GM12891 (cell line): Measurements from ENCODE around the gene ARHGAP21.

Experiments
- DNase-seq: peaks from one replicate; pipeline ENCODE4 v3.0.0; 2011; ENCODE audit warnings: low spot score; ENCODE audit not compliant: insufficient read length
- FAIRE-seq: peaks from 2 replicates; lab custom pipeline; 2011; peaks lifted over from hg19 to GRCh38; lab: Jason Lieb, UNC
- PAX5 ChIP-seq: IDR thresholded peaks from 2 replicates; pipeline ENCODE4 v1.6.1; 2011; ENCODE audit warnings: low read length, moderate library complexity, mild to moderate bottlenecking; ENCODE audit not compliant: insufficient read depth, severe bottlenecking
- POLR2A ChIP-seq: IDR thresholded peaks from 2 replicates; pipeline ENCODE4 v1.6.1; 2011; ENCODE audit warnings: low read depth, low read length, control low read depth
- POLR2AphosphoS5 ChIP-seq: IDR thresholded peaks from 2 replicates; pipeline ENCODE4 v1.6.1; 2011; ENCODE audit warnings: low read depth, low read length, control low read depth
- POU2F2 ChIP-seq: IDR thresholded peaks from 2 replicates; pipeline ENCODE4 v1.6.1; 2011; ENCODE audit warnings: low read depth, mild to moderate bottlenecking, control low read depth, low read length, moderate library complexity
- SPI1 ChIP-seq: IDR thresholded peaks from 2 replicates; pipeline ENCODE4 v1.6.1; 2011; ENCODE audit warnings: low read depth, low read length, control low read depth
- TAF1 ChIP-seq: IDR thresholded peaks from 2 replicates; pipeline ENCODE4 v1.6.1; 2011; ENCODE audit warnings: low read depth, low read length, control low read depth

Gene ARHGAP21

DNA sequence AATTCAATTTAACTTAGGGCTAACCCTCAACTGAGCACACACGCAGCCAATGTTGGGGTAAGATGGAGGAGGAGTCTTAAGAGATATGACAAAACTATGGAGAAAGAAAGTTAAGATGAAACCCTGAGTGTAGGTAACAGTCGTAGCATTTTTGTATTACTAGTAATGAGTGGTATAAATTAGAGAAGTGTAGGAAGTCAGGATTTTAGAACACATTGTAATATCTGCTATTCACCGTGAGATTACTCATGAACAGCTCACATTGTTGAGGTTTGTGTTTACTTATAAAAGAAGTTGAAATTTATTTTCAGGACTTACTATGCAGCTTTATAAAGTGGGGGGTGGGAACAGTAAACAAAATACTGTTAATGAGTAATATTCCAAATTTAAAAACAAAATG, 107.2 kb downstream of the ARHGAP21 start:
- no peak for TF ChIP-seq POLR2AphosphoS5
- no peak for TF ChIP-seq PAX5
- FAIRE-seq (no peak), DNase-seq (no peak)

DNA sequence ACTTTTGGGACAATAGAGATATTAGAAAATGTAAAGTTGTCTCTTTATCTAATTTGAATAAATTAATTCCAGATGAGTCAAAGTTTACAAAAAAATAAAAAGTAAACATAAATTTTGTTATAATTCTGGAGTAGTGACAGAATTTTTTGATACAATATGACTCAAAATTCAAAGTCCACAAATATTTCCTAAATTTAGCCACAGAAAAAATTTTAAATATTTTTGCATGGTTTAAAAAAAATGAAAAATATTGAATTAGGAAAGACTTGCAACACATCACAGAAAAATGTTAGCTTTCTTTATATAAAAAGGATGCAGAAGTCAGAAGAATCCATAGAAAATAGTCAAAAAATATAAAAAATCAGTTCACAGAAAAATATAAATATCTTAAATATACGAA, 117.7 kb downstream of the ARHGAP21 start:
- no peak for DNase-seq
- TF ChIP-seq POU2F2 = no peak
- no peak for TF ChIP-seq POLR2A
- TF ChIP-seq POLR2AphosphoS5 = no peak
- TF ChIP-seq TAF1 = no peak
- no peak for TF ChIP-seq PAX5
- TF ChIP-seq SPI1 = no peak
- no peak for FAIRE-seq

GRCh38 chr10:24605141-24605540, 118.5 kb downstream of the ARHGAP21 start:
- TF ChIP-seq POLR2AphosphoS5 (no peak), SPI1 (no peak), TAF1 (no peak), PAX5 (no peak), POLR2A (no peak)
- FAIRE-seq (no peak), DNase-seq (no peak)

GRCh38 chr10:24603333-24603732, 120.4 kb downstream of the ARHGAP21 start:
- FAIRE-seq (no peak), DNase-seq (no peak)
- no peak for TF ChIP-seq TAF1
- no peak for TF ChIP-seq SPI1
- no peak for TF ChIP-seq POU2F2
- TF ChIP-seq POLR2AphosphoS5 = no peak
- no peak for TF ChIP-seq PAX5
- no peak for TF ChIP-seq POLR2A

DNA sequence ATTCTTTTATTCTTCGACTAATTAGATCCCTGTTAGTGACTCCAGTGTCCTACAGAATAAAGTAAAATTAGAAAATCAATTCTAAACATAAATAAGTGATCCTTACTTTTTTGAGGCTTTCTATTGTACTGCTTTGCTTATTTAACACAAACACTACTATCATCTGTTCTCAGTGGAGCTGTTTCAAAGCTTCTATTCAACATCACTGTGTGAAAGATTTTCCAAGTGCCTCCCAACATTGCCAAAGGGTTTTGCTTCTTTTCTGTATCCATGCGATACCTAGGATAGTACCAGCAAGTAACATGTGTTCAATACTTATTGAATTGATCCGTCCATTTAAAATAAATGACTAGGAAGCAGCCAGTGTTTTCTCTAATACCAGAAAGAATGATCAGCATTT, 125.7 kb downstream of the ARHGAP21 start:
- no peak for FAIRE-seq
- no peak for TF ChIP-seq PAX5
- TF ChIP-seq POLR2AphosphoS5 = no peak
- TF ChIP-seq SPI1 = no peak
- no peak for TF ChIP-seq TAF1
- TF ChIP-seq POU2F2 = no peak
- no peak for TF ChIP-seq POLR2A
- DNase-seq = no peak

- DNase-seq = no peak
- FAIRE-seq = no peak
- no peak for TF ChIP-seq POLR2AphosphoS5
- no peak for TF ChIP-seq SPI1
- TF ChIP-seq POU2F2 = no peak
- TF ChIP-seq TAF1 = no peak
- TF ChIP-seq PAX5 = no peak
- no peak for TF ChIP-seq POLR2A
Measured at GRCh38 chr10:24597426-24597825, 126.3 kb downstream of the ARHGAP21 start.

DNA sequence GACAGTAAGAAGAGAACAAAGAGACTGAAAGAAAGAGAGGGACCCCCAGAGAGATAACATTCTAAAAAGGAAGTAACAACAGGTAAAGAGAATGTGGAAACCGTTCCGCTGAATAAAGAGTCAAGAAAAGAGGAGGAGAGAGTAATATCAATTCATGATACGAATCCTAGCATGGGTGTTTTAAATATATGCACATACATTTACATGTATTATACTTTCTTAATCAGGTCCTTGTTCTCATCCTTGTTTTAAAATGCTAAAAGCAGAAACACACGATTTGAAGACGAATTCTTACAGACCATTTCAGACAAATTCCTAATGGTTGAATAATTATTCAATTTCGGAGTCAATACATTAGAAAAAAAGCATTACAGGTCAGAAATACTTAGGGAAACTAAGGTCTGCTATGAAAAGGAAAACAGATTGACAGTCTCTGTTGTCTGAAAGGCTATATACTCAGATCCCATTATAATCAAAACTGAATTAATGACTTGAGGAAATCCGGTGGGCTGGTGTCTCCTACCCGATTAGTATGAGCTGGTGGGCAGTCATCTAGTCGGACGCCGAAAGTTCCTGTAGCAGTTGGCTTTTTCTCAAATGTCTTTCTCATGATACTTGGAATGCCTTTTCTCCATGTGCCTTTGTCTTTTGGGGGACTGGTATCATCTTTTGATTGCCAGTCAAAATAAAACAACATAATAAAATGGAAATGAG, 127.3 kb downstream of the ARHGAP21 start:
- FAIRE-seq = no peak

DNA sequence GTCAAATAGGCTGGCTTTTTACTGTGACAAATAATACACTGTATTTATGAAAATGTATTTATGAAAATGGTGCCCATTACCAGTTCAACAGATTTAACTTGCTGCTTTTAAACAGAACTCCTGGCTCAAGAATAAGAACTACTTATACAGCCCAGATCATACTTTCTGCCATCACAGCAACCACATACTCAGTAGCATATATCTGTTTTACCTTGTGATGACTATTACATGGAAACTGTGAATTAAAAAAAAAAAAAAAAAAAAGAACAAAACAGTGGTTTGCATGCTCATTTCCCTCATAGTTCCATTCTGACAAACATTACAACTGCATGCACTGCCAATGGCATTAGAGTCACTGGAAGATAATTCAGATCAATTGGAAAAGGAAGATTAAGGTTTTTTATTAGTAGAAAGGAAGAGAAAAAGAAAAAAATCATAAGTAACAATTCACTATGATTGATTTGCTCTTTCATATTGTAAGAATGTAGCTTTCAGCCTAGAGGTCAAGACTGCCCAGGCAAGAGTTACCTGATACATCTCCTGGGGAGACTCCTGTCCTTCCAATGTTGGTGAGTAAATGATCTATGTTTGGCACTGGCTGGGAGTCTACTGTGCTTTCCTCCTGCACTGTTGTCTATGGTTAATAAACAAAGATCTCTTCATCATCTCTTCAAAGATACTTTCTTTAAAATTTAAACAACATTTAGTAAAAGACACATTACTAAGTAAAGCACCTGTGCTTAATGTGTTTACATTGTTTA, 132.8 kb downstream of the ARHGAP21 start:
- DNase-seq = no peak
- TF ChIP-seq POU2F2 (no peak), PAX5 (no peak), POLR2A (no peak), POLR2AphosphoS5 (no peak), TAF1 (no peak), SPI1 (no peak)
- FAIRE-seq = no peak

More for the DNA sequence above, 127.3 kb downstream of the ARHGAP21 start:
- no peak for DNase-seq
- no peak for TF ChIP-seq SPI1
- no peak for TF ChIP-seq POLR2A
- no peak for TF ChIP-seq PAX5
- TF ChIP-seq TAF1 = no peak
- TF ChIP-seq POU2F2 = no peak
- TF ChIP-seq POLR2AphosphoS5 = no peak

- FAIRE-seq (no peak), DNase-seq (no peak)
- no peak for TF ChIP-seq POLR2AphosphoS5
- no peak for TF ChIP-seq POU2F2
- no peak for TF ChIP-seq PAX5
- no peak for TF ChIP-seq SPI1
- TF ChIP-seq TAF1 = no peak
- TF ChIP-seq POLR2A = no peak
Measured at GRCh38 chr10:24589265-24589664, 134.4 kb downstream of the ARHGAP21 start.

GRCh38 chr10:24579906-24580305, 143.8 kb downstream of the ARHGAP21 start:
- no peak for TF ChIP-seq SPI1
- no peak for TF ChIP-seq PAX5
- TF ChIP-seq POLR2A = no peak
- no peak for TF ChIP-seq TAF1
- no peak for TF ChIP-seq POU2F2
- no peak for TF ChIP-seq POLR2AphosphoS5
- DNase-seq = no peak
- no peak for FAIRE-seq
